ENCODE results near the gene ATP8A2. TPM values are rescaled to one million over a fixed set of nuclear protein-coding genes. Genes with fewer than 3 reads are reported as not detected.

Gene ATP8A2
- total RNA-seq, 1 experiment from 2014 or later: not detected

- in situ Hi-C loops (cut with HindIII; ENCODE audit: low pct_unique_long_range_greater_than_20kb, low sequenced_read_pairs): no loop called here
- BruUV-seq (replicated peaks): no TSS peak
- H3K4me1 ChIP-seq (ENCODE audit: control insufficient read depth, insufficient read depth, low read length): no peaks in the 10 kb centered on the region
- no peak overlapping the region for H3K27ac ChIP-seq (ENCODE audit: low read length)
- no peaks in the 10 kb centered on the region for H3K36me3 ChIP-seq (ENCODE audit: control insufficient read depth, insufficient read depth, low read length)
- no peaks in the 10 kb centered on the region for H3K9me3 ChIP-seq (ENCODE audit: control insufficient read depth, insufficient read depth, low read depth, low read length)
- H3K4me3 ChIP-seq (ENCODE audit: low read depth in 2 of 2, low read length in 2 of 2): no peak overlapping the region
- DNase-seq (ENCODE audit: low read depth, low spot score) (no peak), ATAC-seq (no peak)
- ChIA-PET POLR2A (no interaction called here), CTCF (no interaction called here)
- peaks cover 1% of the 10 kb centered on the region for H3K27me3 ChIP-seq (ENCODE audit: control insufficient read depth, insufficient read depth, low read length)
- TF ChIP-seq POLR2AphosphoS5 (IDR thresholded peaks at IDR 0.05; ENCODE audit: low read depth, low read length) (no peak), TCF7L2 (IDR thresholded peaks at IDR 0.05; ENCODE audit: low read depth, low read length) (no peak), CTCF (IDR thresholded peaks at IDR 0.05) (no peak), REST (IDR thresholded peaks at IDR 0.05; ENCODE audit: insufficient read depth in 1 of 2, low read depth in 2 of 2, low read length in 1 of 2) (no peak)
- intact Hi-C loops (cut with micrococcal nuclease; ENCODE audit: unreplicated experiment): no loop called here
Measured at GRCh38 chr13:25708268-25708667, 336.5 kb downstream of the ATP8A2 start.

GRCh38 chr13:25709088-25709487 lies 337.3 kb downstream of the ATP8A2 start:
- DNase-seq (ENCODE audit: low read depth, low spot score) (no peak), ATAC-seq (no peak)
- Histone ChIP-seq H3K36me3 (ENCODE audit: control insufficient read depth, insufficient read depth, low read length) (no peaks in the 10 kb centered on the region), H3K4me3 (ENCODE audit: low read depth in 2 of 2, low read length in 2 of 2) (no peak overlapping the region), H3K27me3 (ENCODE audit: control insufficient read depth, insufficient read depth, low read length) (peaks cover 2% of the 10 kb centered on the region), H3K27ac (ENCODE audit: low read length) (no peak overlapping the region), H3K4me1 (ENCODE audit: control insufficient read depth, insufficient read depth, low read length) (no peaks in the 10 kb centered on the region), H3K9me3 (ENCODE audit: control insufficient read depth, insufficient read depth, low read depth, low read length) (no peaks in the 10 kb centered on the region)
- CTCF ChIA-PET: no interaction called here
- intact Hi-C loops (cut with micrococcal nuclease; ENCODE audit: unreplicated experiment) (no loop called here), in situ Hi-C loops (cut with HindIII; ENCODE audit: low pct_unique_long_range_greater_than_20kb, low sequenced_read_pairs) (no loop called here)
- no TSS peak for BruUV-seq (replicated peaks)
- TF ChIP-seq REST (IDR thresholded peaks at IDR 0.05; ENCODE audit: insufficient read depth in 1 of 2, low read depth in 2 of 2, low read length in 1 of 2): no peak
- TF ChIP-seq POLR2AphosphoS5 (IDR thresholded peaks at IDR 0.05; ENCODE audit: low read depth, low read length): no peak
- no peak for TF ChIP-seq SIN3A (IDR thresholded peaks at IDR 0.05; ENCODE audit: borderline replicate concordance, insufficient read depth, low read depth, low read length)
- no peak for TF ChIP-seq CTCF (IDR thresholded peaks at IDR 0.05)
- no peak for TF ChIP-seq TCF7L2 (IDR thresholded peaks at IDR 0.05; ENCODE audit: low read depth, low read length)
- POLR2A ChIA-PET: no interaction called here

Measured in Panc1 (cell line).